Prostate gland (tissue), 2 donors: Measurements from ENCODE around the gene PID1. TPM values are rescaled to one million over a fixed set of nuclear protein-coding genes. Genes with fewer than 3 reads are reported as not detected.
A peak's percentile ranks its signal among the peaks of the same experiment; 100 is the strongest.

ENCODE experiments used
- DNase-seq: peaks from one replicate; pipeline ENCODE4 v3.0.0-alpha.2; 2019; ENCODE audit warnings: low spot score
- H3K27ac ChIP-seq, 2 donors: fragments of 200-600 bp; sonication (generic); 2 replicates each; pipeline ENCODE4 v1.5.1; 2017 to 2019
- H3K27me3 ChIP-seq: fragments of 200-600 bp; sonication (generic); replicated peaks from 2 replicates; pipeline ENCODE4 v1.5.1; 2019; ENCODE audit not compliant: insufficient read depth
- H3K36me3 ChIP-seq, 2 donors: fragments of 200-600 bp; sonication (generic); 1 replicate in 1 of 2; 2 replicates in 1 of 2; pipeline versions ENCODE4 v1.5.1 to v1.8.1; 2017 to 2019
- H3K4me1 ChIP-seq: fragments of 200-600 bp; sonication (generic); replicated peaks from 2 replicates; pipeline ENCODE4 v1.5.1; 2019
- H3K4me3 ChIP-seq, 2 donors: fragments of 200-600 bp; sonication (generic); 2 replicates each; pipeline ENCODE4 v1.5.1; 2017 to 2019
- H3K9me3 ChIP-seq: fragments of 200-600 bp; sonication (generic); 2 replicates; pipeline ENCODE4 v1.5.1; 2017
- CTCF ChIP-seq, 4 experiments: fragments of 200-600 bp in 2 of 4; fragments of 450-650 bp in 2 of 4; sonication (generic) in 2 of 4; IDR thresholded peaks; 1 replicate in 3 of 4; 2 replicates in 1 of 4; pipeline ENCODE4 v1.5.1; 2016 to 2019; ENCODE audit warnings: antibody characterized with exemption in 4 of 4, mild to moderate bottlenecking in 2 of 4, moderate library complexity in 2 of 4
- POLR2A ChIP-seq: fragments of 450-650 bp; IDR thresholded peaks from one replicate; pipeline ENCODE4 v1.6.1; 2016; ENCODE audit warnings: antibody characterized with exemption, mild to moderate bottlenecking
- POLR2AphosphoS5 ChIP-seq: sonication (generic); formaldehyde crosslinking; IDR thresholded peaks from one replicate; pipeline ENCODE4 v1.6.1; 2017; ENCODE audit warnings: antibody characterized with exemption
- WGBS: methylation state at CpG from one replicate; pipeline ENCODE4 v1.1.5; 2018; 5-methylcytosine and 5-hydroxymethylcytosine counted together
- intact Hi-C: fragments of 100-400 bp; cut with DNase I; formaldehyde crosslinking; loops from one replicate; pipeline ENCODE4 v1.14.2; 2022
- total RNA-seq, 2 donors: library from RNA; depleted of rRNA; stranded (reverse); fragments of >200 nt; gene quantifications; one replicate each; pipeline ENCODE4 v1.1.0, GENCODE V29; 2016

The PID1 gene
- total RNA-seq, 2 donors from 2014 or later, result 14.0 to 21.0 TPM

GRCh38 chr2:229153267-229153666 lies 117.8 kb downstream of the PID1 start:
- no peak for TF ChIP-seq POLR2AphosphoS5
- TF ChIP-seq CTCF (IDR thresholded peaks at IDR 0.05), result no peak
- no peak for TF ChIP-seq POLR2A
- no peaks in the 10 kb centered on the region for H3K4me1 ChIP-seq
- intact Hi-C loops, result no loop called here
- 65% methylated on average over 8 of the region's 8 CpGs for WGBS
- no peak for DNase-seq
- H3K36me3 ChIP-seq, result no peaks in the 10 kb centered on the region
- no peaks in the 10 kb centered on the region for H3K9me3 ChIP-seq
- no peaks in the 10 kb centered on the region for H3K27me3 ChIP-seq
- no peak overlapping the region for H3K4me3 ChIP-seq
- H3K27ac ChIP-seq, result no peak overlapping the region

- intact Hi-C loops, result no loop called here
- no peak for DNase-seq
- H3K36me3 ChIP-seq, result no peaks in the 10 kb centered on the region
- no peaks in the 10 kb centered on the region for H3K4me1 ChIP-seq
- no peaks in the 10 kb centered on the region for H3K9me3 ChIP-seq
- no peak overlapping the region for H3K4me3 ChIP-seq
- no peak overlapping the region for H3K27ac ChIP-seq
- TF ChIP-seq POLR2AphosphoS5 (no peak), POLR2A (no peak), CTCF (IDR thresholded peaks at IDR 0.05) (no peak)
- WGBS, result 89% methylated on average over 10 of the region's 10 CpGs
- H3K27me3 ChIP-seq, result no peaks in the 10 kb centered on the region
Measured at GRCh38 chr2:229152674-229153073, 118.4 kb downstream of the PID1 start.

GRCh38 chr2:229150317-229150716 lies 120.8 kb downstream of the PID1 start:
- intact Hi-C loops, result no loop called here
- Histone ChIP-seq H3K4me3 (no peak overlapping the region), H3K27ac (no peak overlapping the region), H3K9me3 (no peaks in the 10 kb centered on the region), H3K27me3 (no peaks in the 10 kb centered on the region), H3K36me3 (no peaks in the 10 kb centered on the region), H3K4me1 (no peaks in the 10 kb centered on the region)
- no peak for DNase-seq
- 50% methylated on average over 4 of the region's 4 CpGs for WGBS
- TF ChIP-seq POLR2A, result no peak
- TF ChIP-seq POLR2AphosphoS5, result peak; percentile 52
- no peak for TF ChIP-seq CTCF (IDR thresholded peaks at IDR 0.05)

GRCh38 chr2:229141424-229142025 lies 129.6 kb downstream of the PID1 start:
- WGBS, result 44% methylated on average over 3 of the region's 3 CpGs
- intact Hi-C loops, result no loop called here
- H3K9me3 ChIP-seq, result no peaks in the 10 kb centered on the region
- H3K27me3 ChIP-seq, result no peaks in the 10 kb centered on the region
- TF ChIP-seq POLR2AphosphoS5, result no peak
- TF ChIP-seq POLR2A, result no peak
- no peak for TF ChIP-seq CTCF (IDR thresholded peaks at IDR 0.05)
- H3K4me3 ChIP-seq, result no peak overlapping the region
- H3K36me3 ChIP-seq, result no peaks in the 10 kb centered on the region
- no peaks in the 10 kb centered on the region for H3K4me1 ChIP-seq
- H3K27ac ChIP-seq, result no peak overlapping the region
- no peak for DNase-seq

GRCh38 chr2:229137639-229138038 lies 133.4 kb downstream of the PID1 start:
- TF ChIP-seq POLR2AphosphoS5 (no peak), POLR2A (no peak), CTCF (IDR thresholded peaks at IDR 0.05) (no peak)
- Histone ChIP-seq H3K4me3 (no peak overlapping the region), H3K27ac (no peak overlapping the region), H3K9me3 (no peaks in the 10 kb centered on the region), H3K4me1 (no peaks in the 10 kb centered on the region), H3K27me3 (no peaks in the 10 kb centered on the region), H3K36me3 (no peaks in the 10 kb centered on the region)
- DNase-seq, result no peak
- intact Hi-C loops, result loop anchor here (10.0 kb wide), 1 partner anchor 447 kb away; no protein-coding TSS in a partner anchor
- WGBS, result 63% methylated on average over 3 of the region's 3 CpGs
